Measurements from ENCODE around the gene BBS9.

The BBS9 gene

GRCh38 chr7:33589911-33590310 lies 460.5 kb downstream of the BBS9 start:
- H3K27me3 Mint-ChIP-seq (ENCODE audit: low read depth) = no peaks in the 10 kb centered on the region
- H3K9me3 Mint-ChIP-seq = no peaks in the 10 kb centered on the region
- H3K36me3 Mint-ChIP-seq (ENCODE audit: low read depth) = no peaks in the 10 kb centered on the region
- DNase-seq (ENCODE audit: low spot score) = no peak
- no peak overlapping the region for H3K27ac Mint-ChIP-seq
- H3K4me3 Mint-ChIP-seq = no peak overlapping the region
- H3K4me1 Mint-ChIP-seq (ENCODE audit: low read depth) = no peaks in the 10 kb centered on the region

GRCh38 chr7:33590916-33591315 lies 461.6 kb downstream of the BBS9 start:
- H3K4me1 Mint-ChIP-seq (ENCODE audit: low read depth) = no peaks in the 10 kb centered on the region
- H3K36me3 Mint-ChIP-seq (ENCODE audit: low read depth) = no peaks in the 10 kb centered on the region
- no peak for DNase-seq (ENCODE audit: low spot score)
- no peak overlapping the region for H3K4me3 Mint-ChIP-seq
- H3K9me3 Mint-ChIP-seq = no peaks in the 10 kb centered on the region
- no peak overlapping the region for H3K27ac Mint-ChIP-seq
- no peaks in the 10 kb centered on the region for H3K27me3 Mint-ChIP-seq (ENCODE audit: low read depth)

GRCh38 chr7:33591490-33591889 lies 462.1 kb downstream of the BBS9 start:
- H3K9me3 Mint-ChIP-seq = no peaks in the 10 kb centered on the region
- no peaks in the 10 kb centered on the region for H3K36me3 Mint-ChIP-seq (ENCODE audit: low read depth)
- no peak overlapping the region for H3K27ac Mint-ChIP-seq
- H3K4me1 Mint-ChIP-seq (ENCODE audit: low read depth) = no peaks in the 10 kb centered on the region
- H3K4me3 Mint-ChIP-seq = no peak overlapping the region
- no peak for DNase-seq (ENCODE audit: low spot score)
- H3K27me3 Mint-ChIP-seq (ENCODE audit: low read depth) = no peaks in the 10 kb centered on the region

GRCh38 chr7:33592718-33593117 lies 463.4 kb downstream of the BBS9 start:
- Mint-ChIP-seq H3K9me3 (no peaks in the 10 kb centered on the region), H3K27ac (no peak overlapping the region), H3K4me1 (ENCODE audit: low read depth) (no peaks in the 10 kb centered on the region)

GRCh38 chr7:33593611-33594010 lies 464.2 kb downstream of the BBS9 start:
- Mint-ChIP-seq H3K27ac (no peak overlapping the region), H3K9me3 (no peaks in the 10 kb centered on the region), H3K36me3 (ENCODE audit: low read depth) (no peaks in the 10 kb centered on the region), H3K27me3 (ENCODE audit: low read depth) (no peaks in the 10 kb centered on the region), H3K4me1 (ENCODE audit: low read depth) (no peaks in the 10 kb centered on the region), H3K4me3 (no peak overlapping the region)
- no peak for DNase-seq (ENCODE audit: low spot score)

More at GRCh38 chr7:33592718-33593117, 463.4 kb downstream of the BBS9 start:
- Mint-ChIP-seq H3K4me3 (no peak overlapping the region), H3K36me3 (ENCODE audit: low read depth) (no peaks in the 10 kb centered on the region), H3K27me3 (ENCODE audit: low read depth) (no peaks in the 10 kb centered on the region)
- no peak for DNase-seq (ENCODE audit: low spot score)

GRCh38 chr7:33596686-33597085 lies 467.3 kb downstream of the BBS9 start:
- Mint-ChIP-seq H3K36me3 (ENCODE audit: low read depth) (no peaks in the 10 kb centered on the region), H3K9me3 (no peaks in the 10 kb centered on the region), H3K4me3 (no peak overlapping the region), H3K27me3 (ENCODE audit: low read depth) (no peaks in the 10 kb centered on the region), H3K27ac (no peak overlapping the region), H3K4me1 (ENCODE audit: low read depth) (no peaks in the 10 kb centered on the region)
- DNase-seq (ENCODE audit: low spot score) = no peak

GRCh38 chr7:33597181-33597580 lies 467.8 kb downstream of the BBS9 start:
- H3K27ac Mint-ChIP-seq = no peak overlapping the region
- H3K4me3 Mint-ChIP-seq = no peak overlapping the region
- no peaks in the 10 kb centered on the region for H3K4me1 Mint-ChIP-seq (ENCODE audit: low read depth)
- H3K27me3 Mint-ChIP-seq (ENCODE audit: low read depth) = no peaks in the 10 kb centered on the region
- H3K9me3 Mint-ChIP-seq = no peaks in the 10 kb centered on the region
- no peak for DNase-seq (ENCODE audit: low spot score)
- H3K36me3 Mint-ChIP-seq (ENCODE audit: low read depth) = no peaks in the 10 kb centered on the region

GRCh38 chr7:33601101-33601500 lies 471.7 kb downstream of the BBS9 start:
- no peaks in the 10 kb centered on the region for H3K27me3 Mint-ChIP-seq (ENCODE audit: low read depth)
- no peak for DNase-seq (ENCODE audit: low spot score)
- no peaks in the 10 kb centered on the region for H3K9me3 Mint-ChIP-seq
- no peaks in the 10 kb centered on the region for H3K4me1 Mint-ChIP-seq (ENCODE audit: low read depth)
- H3K36me3 Mint-ChIP-seq (ENCODE audit: low read depth) = no peaks in the 10 kb centered on the region
- no peak overlapping the region for H3K27ac Mint-ChIP-seq
- no peak overlapping the region for H3K4me3 Mint-ChIP-seq

- Mint-ChIP-seq H3K9me3 (no peaks in the 10 kb centered on the region), H3K4me1 (ENCODE audit: low read depth) (no peaks in the 10 kb centered on the region), H3K27ac (no peak overlapping the region), H3K4me3 (no peak overlapping the region), H3K36me3 (ENCODE audit: low read depth) (no peaks in the 10 kb centered on the region), H3K27me3 (ENCODE audit: low read depth) (no peaks in the 10 kb centered on the region)
- no peak for DNase-seq (ENCODE audit: low spot score)
These were observed 472.5 kb downstream of the BBS9 start for GRCh38 chr7:33601884-33602283.

GRCh38 chr7:33604056-33604455 lies 474.7 kb downstream of the BBS9 start:
- Mint-ChIP-seq H3K4me3 (no peak overlapping the region), H3K36me3 (ENCODE audit: low read depth) (no peaks in the 10 kb centered on the region), H3K9me3 (no peaks in the 10 kb centered on the region), H3K27me3 (ENCODE audit: low read depth) (no peaks in the 10 kb centered on the region), H3K27ac (no peak overlapping the region), H3K4me1 (ENCODE audit: low read depth) (no peaks in the 10 kb centered on the region)
- no peak for DNase-seq (ENCODE audit: low spot score)

- Mint-ChIP-seq H3K4me1 (ENCODE audit: low read depth) (no peaks in the 10 kb centered on the region), H3K9me3 (no peaks in the 10 kb centered on the region), H3K27ac (no peak overlapping the region), H3K36me3 (ENCODE audit: low read depth) (no peaks in the 10 kb centered on the region), H3K27me3 (ENCODE audit: low read depth) (no peaks in the 10 kb centered on the region), H3K4me3 (no peak overlapping the region)
- no peak for DNase-seq (ENCODE audit: low spot score)
These were observed 481.6 kb downstream of the BBS9 start for GRCh38 chr7:33610918-33611317.

GRCh38 chr7:33612442-33612841 lies 483.1 kb downstream of the BBS9 start:
- Mint-ChIP-seq H3K9me3 (no peaks in the 10 kb centered on the region), H3K36me3 (ENCODE audit: low read depth) (no peaks in the 10 kb centered on the region), H3K4me3 (no peak overlapping the region), H3K27me3 (ENCODE audit: low read depth) (no peaks in the 10 kb centered on the region), H3K4me1 (ENCODE audit: low read depth) (no peaks in the 10 kb centered on the region), H3K27ac (no peak overlapping the region)
- DNase-seq (ENCODE audit: low spot score) = no peak

- DNase-seq (ENCODE audit: low spot score) = no peak
- Mint-ChIP-seq H3K4me1 (ENCODE audit: low read depth) (no peaks in the 10 kb centered on the region), H3K9me3 (no peaks in the 10 kb centered on the region), H3K4me3 (no peak overlapping the region), H3K27me3 (ENCODE audit: low read depth) (no peaks in the 10 kb centered on the region), H3K36me3 (ENCODE audit: low read depth) (no peaks in the 10 kb centered on the region), H3K27ac (no peak overlapping the region)
These were observed 485.2 kb downstream of the BBS9 start for GRCh38 chr7:33614357-33615117.

GRCh38 chr7:33616752-33617151 lies 487.4 kb downstream of the BBS9 start:
- Mint-ChIP-seq H3K4me3 (no peak overlapping the region), H3K27me3 (ENCODE audit: low read depth) (no peaks in the 10 kb centered on the region), H3K36me3 (ENCODE audit: low read depth) (no peaks in the 10 kb centered on the region), H3K27ac (no peak overlapping the region), H3K4me1 (ENCODE audit: low read depth) (no peaks in the 10 kb centered on the region), H3K9me3 (no peaks in the 10 kb centered on the region)
- DNase-seq (ENCODE audit: low spot score) = no peak

GRCh38 chr7:33619264-33619663 lies 489.9 kb downstream of the BBS9 start:
- Mint-ChIP-seq H3K4me3 (no peak overlapping the region), H3K9me3 (no peaks in the 10 kb centered on the region), H3K4me1 (ENCODE audit: low read depth) (no peaks in the 10 kb centered on the region), H3K27ac (no peak overlapping the region), H3K36me3 (ENCODE audit: low read depth) (no peaks in the 10 kb centered on the region), H3K27me3 (ENCODE audit: low read depth) (no peaks in the 10 kb centered on the region)
- no peak for DNase-seq (ENCODE audit: low spot score)

Data from T-helper 2 cell treated with Interferon-gamma antibody and Interleukin-4, amounts not matched to agents 5 μg/mL and 100 μg/mL, for 36 hours (primary cell).